ENCODE data around the gene GATB.
A peak's percentile ranks its signal among the peaks of the same experiment; 100 is the strongest.

GATB gene

DNA sequence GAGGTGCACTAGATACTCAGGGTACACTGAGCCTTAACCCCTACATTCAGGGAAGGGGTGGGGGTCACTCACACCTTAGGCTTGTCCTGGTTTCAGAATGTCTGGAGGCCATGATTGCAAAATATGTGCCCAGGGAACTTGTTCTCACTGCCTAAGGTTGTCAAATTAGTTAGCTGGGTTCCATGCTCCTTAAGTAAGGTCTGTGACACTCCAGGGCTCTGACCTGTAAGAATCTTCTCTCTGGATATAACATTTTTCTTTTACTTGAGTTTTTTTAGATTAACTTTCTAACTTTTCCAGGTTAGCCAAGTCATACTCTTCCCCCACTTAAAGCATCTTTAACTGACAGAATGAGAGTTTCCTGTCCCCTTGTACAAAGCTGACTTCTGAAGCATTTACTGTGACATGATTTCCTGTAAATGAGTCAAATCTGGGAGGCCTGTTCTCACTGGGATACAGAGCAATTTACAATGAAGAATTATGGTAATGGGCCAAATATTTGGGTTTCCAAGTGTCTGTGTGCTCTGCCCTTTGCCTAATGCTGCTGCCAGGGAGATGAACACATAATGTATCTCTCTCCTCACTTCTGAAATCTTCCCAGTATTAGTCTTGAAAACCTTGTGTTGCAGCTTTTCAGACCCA is 101.7 kb downstream of the GATB start:
- H3K27ac Mint-ChIP-seq = peak overlapping the region; percentile 92
- peaks cover 20% of the 10 kb centered on the region for H3K4me1 Mint-ChIP-seq (ENCODE audit: low read depth)
- H3K36me3 Mint-ChIP-seq (ENCODE audit: low read depth) = no peaks in the 10 kb centered on the region
- no peak for DNase-seq
- no peak overlapping the region for H3K4me3 Mint-ChIP-seq
- no peaks in the 10 kb centered on the region for H3K9me3 Mint-ChIP-seq
- H3K27me3 Mint-ChIP-seq = no peaks in the 10 kb centered on the region

DNA sequence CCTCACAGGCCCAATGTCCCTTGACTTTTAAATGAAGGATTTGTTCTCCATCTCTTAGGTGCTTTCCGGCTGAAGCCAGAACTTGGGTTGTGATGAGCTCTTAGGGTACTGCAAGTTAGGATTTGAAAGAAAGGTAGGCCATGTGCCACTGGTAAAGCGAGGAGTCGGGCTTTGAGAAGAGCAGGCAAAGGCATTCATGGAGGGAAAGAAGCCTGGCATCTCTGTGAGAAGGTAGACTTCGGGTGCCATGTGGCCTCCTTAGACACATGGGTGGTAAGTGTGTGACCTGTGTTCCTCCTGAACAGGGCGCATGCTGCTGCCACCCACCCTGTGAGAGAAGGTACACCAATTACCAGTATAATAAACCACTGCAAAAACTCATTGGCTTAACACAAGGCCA is 102.9 kb downstream of the GATB start:
- Mint-ChIP-seq H3K36me3 (ENCODE audit: low read depth) (no peaks in the 10 kb centered on the region), H3K9me3 (no peaks in the 10 kb centered on the region), H3K27me3 (no peaks in the 10 kb centered on the region), H3K27ac (no peak overlapping the region), H3K4me1 (ENCODE audit: low read depth) (peaks cover 20% of the 10 kb centered on the region), H3K4me3 (no peak overlapping the region)
- DNase-seq = no peak

DNA sequence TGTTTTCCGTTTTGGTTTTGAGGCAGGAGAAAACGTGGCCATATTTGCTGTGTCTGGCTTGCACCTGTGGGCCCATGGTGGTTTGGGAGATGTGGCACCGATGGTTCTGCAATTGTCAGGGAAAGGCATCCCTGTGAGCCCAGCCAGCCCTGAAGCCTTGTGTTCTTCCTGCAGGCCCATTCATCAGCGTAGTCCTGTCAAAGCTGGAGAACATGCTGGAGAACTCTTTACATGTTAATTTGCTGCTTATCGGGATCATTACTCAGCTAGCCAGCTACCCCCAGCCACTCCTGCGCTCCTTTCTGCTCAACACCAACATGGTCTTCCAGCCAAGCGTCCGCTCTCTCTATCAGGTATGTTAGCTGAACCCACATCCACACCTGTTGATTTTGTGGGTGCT is 104.7 kb downstream of the GATB start:
- Mint-ChIP-seq H3K27ac (no peak overlapping the region), H3K9me3 (no peaks in the 10 kb centered on the region), H3K4me1 (ENCODE audit: low read depth) (peaks cover 20% of the 10 kb centered on the region), H3K36me3 (ENCODE audit: low read depth) (no peaks in the 10 kb centered on the region), H3K27me3 (no peaks in the 10 kb centered on the region), H3K4me3 (no peak overlapping the region)
- DNase-seq = no peak

DNA sequence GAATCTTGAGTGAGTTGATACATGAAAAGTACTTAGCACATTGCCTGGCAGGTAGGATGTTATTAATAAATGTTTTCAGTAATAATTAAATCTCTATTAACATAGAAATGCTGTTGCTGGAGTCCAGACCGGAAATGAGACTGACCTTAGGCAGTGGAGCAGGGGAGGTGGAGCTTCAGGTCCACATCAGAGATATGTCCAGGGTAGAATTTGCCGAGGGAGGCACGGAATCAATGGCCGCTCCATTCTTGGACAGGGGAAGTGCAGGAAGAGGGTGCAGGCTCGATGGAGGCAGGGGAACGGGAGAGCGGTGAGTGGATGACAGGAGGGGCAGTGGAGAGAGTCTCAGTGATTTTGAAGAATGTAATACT is 107.3 kb downstream of the GATB start:
- no peak for DNase-seq
- H3K9me3 Mint-ChIP-seq = no peaks in the 10 kb centered on the region
- H3K27ac Mint-ChIP-seq = no peak overlapping the region
- H3K4me1 Mint-ChIP-seq (ENCODE audit: low read depth) = peaks cover 3% of the 10 kb centered on the region
- no peaks in the 10 kb centered on the region for H3K27me3 Mint-ChIP-seq
- H3K4me3 Mint-ChIP-seq = no peak overlapping the region
- H3K36me3 Mint-ChIP-seq (ENCODE audit: low read depth) = no peaks in the 10 kb centered on the region

DNA sequence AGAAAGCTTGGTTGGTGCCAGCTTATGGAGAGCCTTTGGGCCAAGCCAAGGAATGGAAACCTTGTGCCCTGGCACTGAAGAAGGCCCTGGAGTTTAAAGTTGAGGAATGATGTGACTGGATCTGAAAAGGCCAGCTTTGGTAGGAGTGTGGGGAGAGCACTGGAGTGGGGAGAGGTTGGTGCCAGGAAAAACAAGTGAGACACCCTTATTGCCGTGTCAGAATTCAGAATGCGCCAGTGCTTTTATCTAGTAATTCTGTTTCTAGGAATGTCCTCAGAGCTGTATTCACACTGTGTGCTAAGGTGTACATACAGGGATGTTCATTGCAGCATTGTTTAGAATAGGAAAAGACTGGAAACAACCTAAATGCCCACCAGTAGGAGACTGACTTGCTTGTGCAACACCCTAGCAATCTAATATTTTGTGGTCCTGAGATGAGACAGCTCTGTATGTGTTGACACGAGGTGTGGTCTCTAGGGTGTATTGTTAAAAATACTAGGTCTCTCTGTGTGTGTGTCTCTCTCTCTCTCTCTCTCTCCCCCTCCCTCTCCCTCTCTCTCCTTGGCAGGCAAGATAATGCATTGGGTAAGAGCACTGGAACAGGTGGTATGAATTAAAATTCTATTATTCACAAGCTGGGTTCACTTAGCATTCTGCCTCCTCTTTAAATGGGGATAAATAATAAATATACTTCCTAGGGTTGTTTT is 107.8 kb downstream of the GATB start:
- Mint-ChIP-seq H3K27me3 (no peaks in the 10 kb centered on the region), H3K27ac (no peak overlapping the region), H3K4me1 (ENCODE audit: low read depth) (no peaks in the 10 kb centered on the region), H3K36me3 (ENCODE audit: low read depth) (no peaks in the 10 kb centered on the region), H3K9me3 (no peaks in the 10 kb centered on the region), H3K4me3 (no peak overlapping the region)
- no peak for DNase-seq

DNA sequence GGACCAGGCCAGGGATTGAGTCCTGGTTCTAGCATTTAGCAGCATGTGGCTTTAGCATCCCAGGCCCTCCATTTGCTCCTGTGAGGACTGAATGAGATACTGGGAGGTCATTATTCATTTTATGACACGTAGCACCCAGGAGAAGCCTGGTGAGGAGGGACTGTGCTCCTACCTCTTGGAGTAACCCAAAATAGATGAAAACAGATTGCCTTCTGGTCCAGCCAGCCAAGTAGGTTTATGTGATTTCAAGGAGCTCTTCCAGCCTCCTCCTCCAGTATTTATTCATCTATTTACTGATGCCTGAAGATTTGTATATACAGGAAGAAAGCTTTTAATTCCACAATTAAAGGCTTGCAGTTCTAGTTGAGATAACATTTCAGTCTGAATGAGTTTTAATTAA is 109.3 kb downstream of the GATB start:
- Mint-ChIP-seq H3K36me3 (ENCODE audit: low read depth) (no peaks in the 10 kb centered on the region), H3K4me3 (no peak overlapping the region), H3K27ac (no peak overlapping the region), H3K9me3 (no peaks in the 10 kb centered on the region), H3K4me1 (ENCODE audit: low read depth) (no peaks in the 10 kb centered on the region), H3K27me3 (no peaks in the 10 kb centered on the region)
- DNase-seq = no peak

DNA sequence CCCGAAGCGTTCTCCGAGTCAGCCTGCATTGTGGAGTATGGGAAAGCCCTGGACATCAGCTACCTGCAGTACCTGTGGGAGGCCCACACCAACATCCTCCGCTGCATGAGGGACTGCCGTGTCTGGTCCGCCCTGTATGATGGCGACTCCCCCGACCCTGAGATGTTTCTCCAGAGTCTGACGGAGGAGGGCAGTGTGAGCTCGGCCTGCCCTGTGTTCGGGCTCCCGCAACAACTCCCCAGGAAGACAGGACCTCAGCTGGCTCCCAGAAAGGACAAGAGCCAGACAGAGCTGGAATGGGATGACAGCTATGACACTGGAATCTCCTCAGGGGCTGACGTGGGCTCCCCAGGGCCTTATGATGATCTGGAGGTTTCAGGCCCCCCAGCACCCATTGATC is 111.3 kb downstream of the GATB start:
- no peaks in the 10 kb centered on the region for H3K4me1 Mint-ChIP-seq (ENCODE audit: low read depth)
- no peaks in the 10 kb centered on the region for H3K27me3 Mint-ChIP-seq
- H3K4me3 Mint-ChIP-seq = no peak overlapping the region
- H3K27ac Mint-ChIP-seq = no peak overlapping the region
- no peaks in the 10 kb centered on the region for H3K36me3 Mint-ChIP-seq (ENCODE audit: low read depth)
- H3K9me3 Mint-ChIP-seq = no peaks in the 10 kb centered on the region
- DNase-seq = no peak

DNA sequence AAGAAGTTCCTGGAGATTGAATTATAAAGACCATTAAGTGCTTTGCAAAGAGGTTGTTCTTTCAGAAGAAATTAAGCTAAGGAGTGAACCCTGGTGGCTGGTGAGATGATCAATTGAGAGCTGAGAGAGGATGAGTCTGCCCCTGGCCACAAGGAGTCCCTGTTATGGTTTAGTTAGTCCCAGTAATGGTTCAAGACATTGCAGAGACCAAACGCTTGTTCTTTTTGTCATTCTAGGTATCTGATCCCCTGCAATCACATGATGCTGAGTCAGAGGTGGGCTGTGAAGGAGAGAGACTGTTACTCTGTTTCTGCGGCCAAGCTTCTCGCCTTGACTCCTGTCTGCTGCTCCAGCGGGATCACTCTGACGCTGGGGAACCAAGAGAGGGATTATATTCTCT is 114.5 kb downstream of the GATB start:
- Mint-ChIP-seq H3K9me3 (no peaks in the 10 kb centered on the region), H3K27me3 (no peaks in the 10 kb centered on the region), H3K4me3 (no peak overlapping the region), H3K36me3 (ENCODE audit: low read depth) (no peaks in the 10 kb centered on the region), H3K4me1 (ENCODE audit: low read depth) (no peaks in the 10 kb centered on the region), H3K27ac (no peak overlapping the region)
- no peak for DNase-seq

DNA sequence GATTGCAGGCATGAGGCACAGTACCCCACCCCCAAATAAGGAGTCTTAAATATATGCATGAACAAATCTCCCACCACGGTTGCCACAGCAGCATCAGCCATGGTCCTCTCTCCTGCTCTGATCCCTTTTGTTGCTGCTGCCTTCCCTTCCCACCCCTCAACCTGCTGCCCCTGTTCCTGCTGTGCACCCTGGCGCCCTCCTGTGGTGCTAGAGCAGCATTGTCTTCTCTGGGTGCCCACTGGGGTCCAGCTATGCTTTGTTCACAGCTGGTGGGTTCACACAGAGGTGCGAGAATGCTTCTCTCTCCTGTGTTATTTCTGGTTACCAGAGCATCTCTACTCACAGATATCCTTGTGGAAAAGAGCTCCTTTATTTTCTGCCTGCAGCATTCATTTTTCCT is 116.2 kb downstream of the GATB start:
- Mint-ChIP-seq H3K9me3 (no peaks in the 10 kb centered on the region), H3K4me1 (ENCODE audit: low read depth) (no peaks in the 10 kb centered on the region), H3K27me3 (no peaks in the 10 kb centered on the region), H3K27ac (no peak overlapping the region), H3K36me3 (ENCODE audit: low read depth) (no peaks in the 10 kb centered on the region), H3K4me3 (no peak overlapping the region)
- no peak for DNase-seq

DNA sequence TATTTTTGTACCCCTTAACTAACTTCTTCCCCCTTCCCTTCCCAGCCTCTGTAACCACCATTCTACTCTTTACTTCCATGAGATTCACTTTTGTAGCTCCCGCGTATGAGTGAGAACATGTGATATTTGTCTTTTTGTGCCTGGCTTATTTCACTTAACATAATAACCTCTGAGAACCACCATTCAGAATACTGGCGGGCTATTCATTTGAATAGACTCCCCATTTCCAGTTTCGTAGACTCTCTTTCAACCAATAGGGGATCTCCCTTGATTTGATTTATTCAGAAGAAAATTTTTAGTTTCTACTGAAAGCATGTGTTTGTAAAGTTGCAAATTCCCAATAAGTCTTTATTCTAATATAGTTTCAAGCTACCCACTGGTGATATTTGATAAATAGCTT is 117.2 kb downstream of the GATB start:
- no peaks in the 10 kb centered on the region for H3K27me3 Mint-ChIP-seq
- no peaks in the 10 kb centered on the region for H3K36me3 Mint-ChIP-seq (ENCODE audit: low read depth)
- H3K4me1 Mint-ChIP-seq (ENCODE audit: low read depth) = no peaks in the 10 kb centered on the region
- no peak for DNase-seq
- H3K4me3 Mint-ChIP-seq = no peak overlapping the region
- no peaks in the 10 kb centered on the region for H3K9me3 Mint-ChIP-seq
- no peak overlapping the region for H3K27ac Mint-ChIP-seq

DNA sequence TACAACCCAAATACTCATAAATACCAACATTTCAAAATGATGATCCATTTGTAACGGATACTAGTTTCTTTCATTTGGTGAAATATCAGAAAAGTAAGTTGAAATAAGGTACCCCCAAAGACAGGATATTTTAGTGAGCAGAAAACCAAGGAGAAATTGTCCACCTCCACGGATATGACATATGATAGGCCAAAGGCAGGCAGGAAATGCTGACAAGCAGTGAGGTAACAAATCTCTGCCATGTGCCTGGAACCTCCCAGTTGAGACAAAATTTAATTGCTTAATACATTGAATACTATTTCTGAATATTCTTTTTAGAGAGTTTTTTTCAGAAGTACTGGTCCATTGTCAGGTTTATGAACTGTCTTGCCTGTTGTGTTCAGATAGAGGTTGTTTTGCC is 118.8 kb downstream of the GATB start:
- no peaks in the 10 kb centered on the region for H3K36me3 Mint-ChIP-seq (ENCODE audit: low read depth)
- H3K4me3 Mint-ChIP-seq = no peak overlapping the region
- no peaks in the 10 kb centered on the region for H3K27me3 Mint-ChIP-seq
- DNase-seq = no peak
- no peaks in the 10 kb centered on the region for H3K4me1 Mint-ChIP-seq (ENCODE audit: low read depth)
- H3K27ac Mint-ChIP-seq = no peak overlapping the region
- no peaks in the 10 kb centered on the region for H3K9me3 Mint-ChIP-seq

DNA sequence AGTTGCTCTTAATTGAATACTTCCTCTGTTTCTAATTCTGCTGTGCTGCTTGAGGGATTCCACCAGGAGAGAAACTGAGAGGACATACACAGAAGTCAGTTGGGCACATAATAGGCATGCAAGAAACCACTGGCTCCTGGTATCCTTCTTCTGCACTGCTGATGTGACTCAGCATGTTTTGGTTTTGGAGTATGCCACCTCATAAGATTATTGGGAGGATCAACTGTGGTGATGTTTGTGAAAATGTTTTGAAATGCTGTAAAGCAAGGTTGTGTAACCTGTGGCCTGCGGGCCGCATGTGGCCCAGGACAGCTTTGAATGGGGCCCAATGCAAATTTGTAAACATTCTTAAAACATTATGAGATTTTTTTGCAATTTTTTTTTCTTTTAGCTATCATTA is 119.6 kb downstream of the GATB start:
- Mint-ChIP-seq H3K4me3 (no peak overlapping the region), H3K27ac (no peak overlapping the region), H3K9me3 (no peaks in the 10 kb centered on the region), H3K36me3 (ENCODE audit: low read depth) (no peaks in the 10 kb centered on the region), H3K27me3 (no peaks in the 10 kb centered on the region), H3K4me1 (ENCODE audit: low read depth) (no peaks in the 10 kb centered on the region)
- no peak for DNase-seq

DNA sequence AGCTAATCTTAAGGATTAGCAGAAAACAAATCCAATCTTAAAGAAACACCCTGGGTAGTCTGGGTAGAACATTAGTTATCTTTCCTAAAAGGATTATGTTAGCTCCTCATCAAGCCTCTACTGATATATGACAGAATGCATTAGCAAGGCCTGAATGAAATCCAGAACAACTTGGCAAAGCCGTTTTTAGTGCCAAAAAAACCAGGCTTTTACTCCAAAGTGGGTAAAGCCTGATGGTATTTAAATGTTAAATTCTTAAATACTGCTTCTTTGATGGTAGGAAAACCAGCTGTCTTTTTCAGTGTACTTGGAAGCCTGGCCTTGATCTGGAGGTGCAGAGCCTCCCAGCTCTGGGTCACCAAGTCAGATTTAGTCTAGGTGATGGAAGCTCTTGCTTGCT is 120.4 kb downstream of the GATB start:
- H3K9me3 Mint-ChIP-seq = no peaks in the 10 kb centered on the region
- no peak overlapping the region for H3K27ac Mint-ChIP-seq
- no peaks in the 10 kb centered on the region for H3K36me3 Mint-ChIP-seq (ENCODE audit: low read depth)

DNA sequence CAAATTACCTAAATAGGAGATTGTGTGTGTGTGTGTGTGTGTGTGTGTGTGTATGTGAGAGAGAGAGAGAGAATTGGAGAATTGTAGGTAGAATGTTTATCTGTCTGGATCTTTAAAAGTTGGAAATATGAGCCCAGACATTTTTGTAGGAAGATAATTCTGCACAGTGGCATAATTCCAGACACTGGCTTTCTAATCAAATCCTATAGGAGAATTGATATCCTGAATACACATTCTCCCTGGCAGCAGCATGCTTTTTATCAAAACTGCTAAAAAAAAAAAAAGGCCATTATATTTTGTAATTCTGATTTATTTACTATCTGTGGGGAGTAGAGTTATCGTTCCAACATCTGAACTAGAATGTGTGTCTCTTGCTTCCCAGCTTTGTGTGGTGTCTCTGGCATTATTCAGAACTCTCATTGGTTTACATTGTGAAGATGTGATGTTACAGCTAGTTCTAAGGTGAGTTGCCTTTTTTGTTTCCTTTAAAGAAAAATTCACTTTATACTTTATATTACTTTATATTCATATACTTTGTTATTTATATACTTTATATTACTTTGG is 122.4 kb downstream of the GATB start:
- no peak overlapping the region for H3K4me3 Mint-ChIP-seq
- no peaks in the 10 kb centered on the region for H3K9me3 Mint-ChIP-seq

More for the DNA sequence above, 120.4 kb downstream of the GATB start:
- H3K27me3 Mint-ChIP-seq = no peaks in the 10 kb centered on the region
- no peaks in the 10 kb centered on the region for H3K4me1 Mint-ChIP-seq (ENCODE audit: low read depth)
- H3K4me3 Mint-ChIP-seq = no peak overlapping the region
- no peak for DNase-seq

DNA sequence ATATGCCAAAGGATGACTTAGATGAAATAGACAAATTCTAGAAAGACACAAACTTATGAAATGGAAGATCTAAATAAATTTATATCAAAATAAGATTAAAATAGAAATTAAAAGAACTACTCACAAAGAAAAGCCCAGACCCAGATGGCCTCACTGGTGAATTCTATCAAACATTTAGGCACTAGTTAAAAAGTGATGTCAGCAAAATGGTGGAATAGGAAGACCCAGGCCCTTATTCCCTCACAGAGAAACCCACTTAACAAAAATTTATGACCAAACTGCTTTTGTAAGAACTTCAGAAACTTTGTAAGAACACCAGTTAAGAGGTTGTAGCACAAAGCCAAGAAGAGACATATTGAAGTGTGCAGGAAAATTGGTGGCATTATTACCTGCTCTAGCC is 129.5 kb downstream of the GATB start:
- H3K9me3 Mint-ChIP-seq = no peaks in the 10 kb centered on the region
- no peak for DNase-seq
- H3K27ac Mint-ChIP-seq = no peak overlapping the region
- H3K4me1 Mint-ChIP-seq (ENCODE audit: low read depth) = no peaks in the 10 kb centered on the region
- H3K4me3 Mint-ChIP-seq = no peak overlapping the region
- no peaks in the 10 kb centered on the region for H3K36me3 Mint-ChIP-seq (ENCODE audit: low read depth)
- peaks cover 31% of the 10 kb centered on the region for H3K27me3 Mint-ChIP-seq

More for the DNA sequence above, 122.4 kb downstream of the GATB start:
- H3K27ac Mint-ChIP-seq = no peak overlapping the region
- no peaks in the 10 kb centered on the region for H3K4me1 Mint-ChIP-seq (ENCODE audit: low read depth)
- no peaks in the 10 kb centered on the region for H3K36me3 Mint-ChIP-seq (ENCODE audit: low read depth)
- no peak for DNase-seq
- H3K27me3 Mint-ChIP-seq = no peaks in the 10 kb centered on the region

All from activated T-cell treated with anti-CD3 and anti-CD28 coated beads, Interleukin-2, amount 50 U/mL, for 24 hours (primary cell).